GM12864 (cell line): ENCODE data around the gene GSDMA.
A peak's percentile ranks its signal among the peaks of the same experiment; 100 is the strongest.

Experiments
- DNase-seq: peaks from one replicate; pipeline ENCODE4 v3.0.0-alpha.2; 2011; ENCODE audit warnings: low read depth
- H3K4me3 ChIP-seq: 2 replicates; pipeline ENCODE4 v1.5.1; 2011; ENCODE audit warnings: mild to moderate bottlenecking, low read depth, low read length, control low read depth
- CTCF ChIP-seq: IDR thresholded peaks from 2 replicates; pipeline ENCODE4 v1.5.1; 2011; ENCODE audit warnings: low read depth, mild to moderate bottlenecking, moderate library complexity, low read length, control low read depth, inconsistent platforms; ENCODE audit errors: missing control alignments

GSDMA gene

GRCh38 chr17:39980351-39981206, 17.8 kb downstream of the GSDMA start, which contains the start of gene PSMD3:
TSS of gene PSMD3 (plus strand) at chr17:39980807. CDS start at chr17:39980971, 164 bp downstream.
- peak; percentile 100 for DNase-seq
- peak; percentile 78 for TF ChIP-seq CTCF
- H3K4me3 ChIP-seq, result peak within 1 kb of the TSS; percentile 82

- peak overlapping the region; percentile 82 for H3K4me3 ChIP-seq
- no peak for DNase-seq
- TF ChIP-seq CTCF, result peak; percentile 11
These were observed 18.5 kb downstream of the GSDMA start for GRCh38 chr17:39981207-39981741.

- no peak for TF ChIP-seq CTCF
- DNase-seq, result no peak
- peak overlapping the region; percentile 82 for H3K4me3 ChIP-seq
These were observed 19.1 kb downstream of the GSDMA start for GRCh38 chr17:39981766-39982375.

- H3K4me3 ChIP-seq, result no peak overlapping the region
- no peak for DNase-seq
- no peak for TF ChIP-seq CTCF
These were observed 25.5 kb downstream of the GSDMA start for GRCh38 chr17:39988206-39988810.

GRCh38 chr17:39994448-39994847, 31.6 kb downstream of the GSDMA start:
- no peak for TF ChIP-seq CTCF
- no peak for DNase-seq

GRCh38 chr17:39995438-39995837, 32.6 kb downstream of the GSDMA start:
- no peak for DNase-seq
- TF ChIP-seq CTCF, result no peak
- H3K4me3 ChIP-seq, result no peak overlapping the region

More at GRCh38 chr17:39994448-39994847, 31.6 kb downstream of the GSDMA start:
- H3K4me3 ChIP-seq, result no peak overlapping the region
